Measurements from ENCODE around the gene ADAMTSL3.
"Not testable (repeated sequence)": the region's sequence is repeated elsewhere in the genome, so short reads cannot be mapped to it uniquely, and the experiment has no call there.

ADAMTSL3 gene

GRCh38 chr15:83753872-83754493 lies 100.1 kb downstream of the ADAMTSL3 start:
- DNase-seq, result no peak

DNA sequence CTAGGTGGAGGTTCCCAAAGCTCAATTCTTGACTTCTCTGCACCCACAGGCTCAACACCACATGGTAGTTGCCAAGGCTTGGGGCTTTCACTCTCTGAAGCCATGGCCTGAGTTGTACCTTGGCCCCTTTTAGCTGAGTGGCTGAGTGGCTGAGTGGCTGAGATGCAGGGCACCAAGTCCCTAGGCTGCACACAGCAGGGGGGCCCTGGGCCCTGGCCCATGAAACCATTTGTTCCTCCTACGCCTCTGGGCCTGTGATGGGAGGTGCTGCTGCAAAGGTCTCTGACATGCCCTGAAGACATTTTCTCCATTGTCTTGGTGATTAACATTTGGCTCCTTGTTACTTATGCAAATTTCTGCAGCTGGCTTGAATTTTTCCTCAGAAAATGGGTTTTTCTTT lies 103.4 kb downstream of the ADAMTSL3 start:
- DNase-seq, result not testable (repeated sequence)

GRCh38 chr15:83762367-83762766 lies 108.4 kb downstream of the ADAMTSL3 start:
- no peak for DNase-seq

- DNase-seq, result no peak
Observed at GRCh38 chr15:83764201-83764838, 110.4 kb downstream of the ADAMTSL3 start.

DNA sequence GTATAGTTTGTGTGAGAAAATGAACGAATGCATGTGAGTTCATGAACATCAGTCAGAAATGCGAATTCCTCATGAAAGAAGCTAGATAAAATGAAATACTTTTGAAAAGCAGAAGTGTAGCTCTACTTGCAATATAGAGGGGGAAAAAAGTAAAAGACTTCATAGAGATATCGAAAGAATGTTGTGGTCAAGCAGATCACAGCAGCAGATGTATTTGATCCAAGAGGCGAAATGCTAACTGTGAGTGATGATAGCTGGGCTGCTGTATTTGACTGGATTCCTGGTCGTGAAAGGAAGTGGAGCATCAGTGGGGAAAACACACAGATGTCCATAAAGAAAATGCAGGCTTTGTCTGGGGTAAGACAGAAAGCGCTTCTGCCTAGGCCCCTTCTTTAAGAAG lies 112.4 kb downstream of the ADAMTSL3 start:
- no peak for DNase-seq

GRCh38 chr15:83767741-83768140 lies 113.8 kb downstream of the ADAMTSL3 start:
- no peak for DNase-seq

- no peak for DNase-seq
Observed at GRCh38 chr15:83769411-83769999, 115.6 kb downstream of the ADAMTSL3 start.

DNA sequence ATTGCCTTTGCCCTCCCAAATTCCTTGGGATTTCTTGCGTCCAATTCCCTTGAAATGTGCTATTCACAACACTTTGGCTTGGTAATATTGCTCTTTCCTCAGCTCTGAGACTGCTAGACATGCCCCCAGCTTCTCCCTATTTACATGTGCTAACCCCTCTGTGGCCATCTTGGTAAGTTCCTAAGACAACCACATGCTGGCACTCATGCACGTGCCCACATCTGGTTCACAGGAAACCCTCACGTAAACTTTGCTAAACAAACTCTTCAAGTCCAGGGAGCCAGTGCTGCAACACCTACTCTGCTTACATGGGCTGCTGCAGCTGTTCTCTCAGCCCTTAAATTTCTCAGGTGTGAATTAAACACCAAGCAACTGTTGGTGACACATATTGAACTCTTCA lies 121.8 kb downstream of the ADAMTSL3 start:
- no peak for DNase-seq

DNA sequence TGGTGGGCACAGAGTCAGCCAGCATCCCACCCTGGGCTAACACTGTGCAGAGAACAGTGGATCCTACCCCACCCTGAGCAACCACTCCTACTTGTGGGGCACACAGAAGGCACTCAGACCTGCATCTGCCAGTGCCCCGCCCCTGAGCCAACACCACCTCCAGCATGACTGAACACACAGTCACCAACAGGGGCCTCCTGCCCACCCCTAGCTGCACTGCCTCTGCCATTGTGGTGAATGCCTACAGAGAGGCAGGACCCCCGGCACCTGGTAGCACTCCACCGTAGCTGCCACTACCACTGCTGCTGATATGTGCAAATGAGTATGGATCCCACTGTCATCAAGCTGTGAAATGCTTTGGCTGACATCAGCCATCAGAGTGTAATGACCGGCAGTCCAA lies 123.1 kb downstream of the ADAMTSL3 start:
- DNase-seq, result no peak

DNA sequence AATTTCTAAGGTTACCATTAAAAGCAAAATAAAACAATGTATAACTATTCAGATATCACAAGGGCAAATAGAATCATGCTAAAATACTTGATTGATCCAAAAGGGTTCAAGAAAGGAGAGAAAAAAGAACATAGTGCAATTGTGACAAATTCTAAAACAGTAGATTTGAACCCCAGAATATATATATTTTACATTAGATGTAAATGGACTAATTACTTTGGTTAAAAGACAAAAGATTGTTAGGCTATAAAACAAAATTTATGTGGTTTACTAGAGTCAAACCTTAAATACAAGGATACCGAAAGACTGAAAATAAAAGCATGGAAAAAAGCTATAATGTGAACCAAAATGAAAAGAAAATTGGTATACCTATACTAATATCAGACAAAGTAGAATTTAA lies 129.3 kb downstream of the ADAMTSL3 start:
- DNase-seq, result no peak

DNA sequence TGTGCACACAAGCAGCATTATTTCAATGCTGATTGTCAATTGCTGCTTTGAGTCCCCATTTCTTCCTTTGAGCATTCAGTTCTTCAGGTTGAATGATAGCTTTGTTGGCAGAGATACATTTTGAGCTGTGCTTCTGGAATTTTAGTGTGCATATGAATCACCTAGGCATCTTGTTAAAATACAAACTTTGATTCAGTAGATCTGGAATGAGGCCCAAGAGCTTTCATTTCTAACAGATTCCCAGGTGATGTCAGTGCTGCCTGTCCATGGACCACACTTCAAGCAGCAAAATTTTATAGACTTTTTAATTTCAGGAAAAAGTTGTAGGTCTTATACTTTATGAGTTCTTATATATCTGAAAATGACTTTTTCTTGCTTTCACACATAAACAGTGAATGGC lies 131.1 kb downstream of the ADAMTSL3 start:
- DNase-seq, result no peak

DNA sequence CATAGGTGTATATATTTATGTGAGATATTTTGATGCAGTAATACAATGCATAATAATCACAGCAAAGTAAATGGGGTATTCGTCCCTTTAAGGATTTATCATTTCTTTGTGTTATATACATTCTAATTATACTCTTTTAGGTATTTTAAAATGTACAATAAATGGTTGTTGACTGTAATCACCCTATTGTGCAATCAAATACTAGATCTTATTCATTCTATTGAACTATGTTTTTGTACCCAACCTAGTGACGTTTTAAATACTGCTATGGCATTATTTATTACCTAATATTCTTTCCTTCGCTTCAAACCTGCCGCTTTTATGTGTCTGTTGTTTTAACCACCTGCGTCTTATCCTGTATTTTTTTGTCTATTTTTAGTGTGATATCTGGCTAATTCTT lies 132.4 kb downstream of the ADAMTSL3 start:
- DNase-seq, result no peak

- DNase-seq, result no peak
Observed at GRCh38 chr15:83793069-83793468, 139.1 kb downstream of the ADAMTSL3 start.

GRCh38 chr15:83794209-83794608 lies 140.3 kb downstream of the ADAMTSL3 start:
- DNase-seq, result no peak

DNA sequence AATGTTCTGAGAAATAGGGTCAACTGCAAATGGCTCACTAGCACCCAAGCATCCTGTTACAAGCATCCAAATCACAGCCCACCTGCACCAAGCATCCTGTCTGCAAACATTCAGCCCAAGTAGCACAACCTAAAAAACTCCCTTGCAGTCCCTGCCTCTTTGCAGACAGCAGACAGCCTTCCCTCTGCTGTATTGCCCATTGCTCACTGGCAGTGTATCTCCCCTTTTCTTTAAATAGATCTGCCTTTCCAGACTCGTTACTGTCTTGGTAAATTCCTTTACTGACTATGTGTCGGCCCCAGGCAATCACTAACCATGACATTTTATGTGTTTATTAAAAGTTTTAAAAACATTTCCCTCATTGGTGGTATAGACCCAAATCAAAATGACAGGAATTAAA lies 155.4 kb downstream of the ADAMTSL3 start:
- DNase-seq, result peak; percentile 58

DNA sequence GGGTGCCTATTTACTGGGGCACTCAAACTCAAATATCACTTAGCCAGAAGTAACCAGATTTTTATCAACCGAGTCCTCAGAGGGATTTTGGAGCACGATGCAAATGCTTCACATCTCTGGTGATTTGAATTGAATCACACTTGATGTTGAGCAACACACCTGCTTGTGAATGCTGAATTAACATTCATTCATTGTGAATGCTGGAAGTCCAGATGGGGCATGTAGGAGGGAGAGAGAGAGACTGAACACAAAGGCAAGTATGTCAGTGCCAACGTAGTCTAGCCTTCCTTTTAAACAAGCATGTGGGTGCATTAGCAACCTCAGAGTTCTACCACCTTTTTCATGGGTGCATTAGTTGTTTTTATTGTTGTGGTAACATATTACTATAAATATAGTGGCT lies 156.2 kb downstream of the ADAMTSL3 start:
- no peak for DNase-seq

- no peak for DNase-seq
Observed at GRCh38 chr15:83813682-83814081, 159.8 kb downstream of the ADAMTSL3 start.

DNA sequence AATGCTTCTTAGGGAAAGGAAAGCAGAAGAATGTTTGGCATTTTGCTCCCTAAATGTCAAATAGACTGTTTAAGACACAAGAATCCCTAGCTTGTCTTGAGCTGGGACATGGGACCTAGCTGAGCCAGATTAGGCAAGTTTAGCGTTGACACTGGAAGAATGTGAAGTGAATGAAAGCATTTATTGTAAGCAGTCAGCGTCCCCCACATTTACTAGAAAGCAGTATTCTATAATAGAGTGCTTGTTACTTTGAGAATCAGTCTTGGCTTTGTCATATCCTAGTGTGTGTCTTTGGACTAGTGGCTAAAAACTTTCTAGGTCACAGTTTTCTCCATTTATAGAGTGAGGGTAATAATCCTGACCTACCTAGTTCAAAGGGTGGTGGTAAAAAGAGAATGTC lies 161.6 kb downstream of the ADAMTSL3 start:
- DNase-seq, result no peak

DNA sequence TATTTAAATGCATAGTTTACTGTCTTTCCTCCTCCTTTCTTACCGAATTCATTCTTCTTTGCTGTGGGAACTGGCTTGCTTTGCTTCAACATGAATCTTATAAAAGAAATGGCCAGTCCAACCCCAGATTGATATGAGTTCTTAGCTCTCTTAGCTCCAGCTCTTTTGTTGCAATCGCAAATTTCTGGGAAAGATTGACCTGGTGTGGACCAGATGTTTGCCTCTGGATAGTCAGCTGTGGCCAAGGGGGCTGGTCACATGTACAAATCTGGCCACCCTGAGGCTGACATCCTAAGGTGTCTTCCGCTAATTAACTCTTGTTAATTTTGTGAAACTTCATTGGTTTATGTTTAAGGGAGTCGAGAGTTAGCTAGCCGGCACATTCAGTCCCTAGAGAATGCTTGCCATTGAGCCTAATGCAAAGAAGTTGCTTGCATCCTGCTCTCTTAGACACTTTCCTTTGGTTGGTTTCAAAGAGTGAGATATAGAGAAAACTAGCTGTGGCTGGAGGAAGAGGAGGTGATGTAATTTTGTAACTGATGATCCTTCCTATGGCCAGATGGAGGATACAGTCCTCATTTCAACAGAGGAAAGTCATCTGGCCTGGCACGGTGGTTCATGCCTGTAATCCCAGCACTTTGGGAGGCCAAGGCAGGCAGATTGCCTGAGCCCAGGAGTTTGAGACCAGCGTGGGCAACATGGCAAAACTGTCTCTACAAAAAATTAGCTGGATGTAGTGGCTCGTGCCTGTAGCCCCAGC lies 162.4 kb downstream of the ADAMTSL3 start:
- DNase-seq, result no peak

GRCh38 chr15:83818591-83818990 lies 164.7 kb downstream of the ADAMTSL3 start:
- DNase-seq, result no peak

DNA sequence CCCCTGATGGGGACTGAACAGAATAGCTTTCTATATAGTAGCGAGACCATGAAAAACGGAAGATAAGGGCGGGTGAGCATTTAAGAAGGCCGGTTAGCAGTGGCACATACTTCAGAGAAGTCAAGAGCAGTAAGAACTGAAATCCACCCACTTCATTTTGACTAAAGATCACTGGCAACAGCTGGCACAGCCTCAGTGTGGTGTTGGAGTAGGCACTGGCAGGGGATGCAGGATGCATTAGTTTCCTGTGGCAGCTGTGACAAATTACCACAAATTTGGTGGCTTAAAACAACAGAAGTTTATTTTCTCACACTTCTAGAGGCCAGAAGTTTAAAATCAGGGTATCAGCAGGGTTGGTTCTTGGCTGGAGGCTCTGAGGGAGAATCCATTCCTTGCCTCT lies 176.5 kb downstream of the ADAMTSL3 start:
- no peak for DNase-seq

GRCh38 chr15:83833569-83833968 lies 179.6 kb downstream of the ADAMTSL3 start:
- no peak for DNase-seq

DNA sequence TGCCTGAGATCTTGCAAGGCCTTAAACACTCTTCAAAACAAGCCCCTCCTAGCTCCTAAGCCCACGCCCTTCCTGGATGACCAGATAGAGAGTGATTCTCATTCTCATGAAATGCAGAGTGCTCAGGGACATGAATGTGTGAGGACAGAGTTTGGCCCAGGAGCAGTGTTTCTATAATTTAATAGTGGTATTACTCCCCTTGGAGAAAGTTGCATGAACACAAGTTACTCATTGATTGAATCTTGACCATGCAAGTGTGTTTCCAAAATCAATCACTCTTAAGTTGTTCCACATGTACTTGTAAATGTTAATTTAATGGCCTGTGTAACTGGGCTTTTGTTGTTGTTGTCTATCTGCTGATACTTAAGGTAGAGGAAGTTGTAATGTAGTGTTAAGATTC lies 181.6 kb downstream of the ADAMTSL3 start:
- no peak for DNase-seq
